Liver (tissue), 9 donors: Measurements from ENCODE around the gene NBPF1. TPM values are rescaled to one million over a fixed set of nuclear protein-coding genes. Genes with fewer than 3 reads are reported as not detected.
"Not testable (repeated sequence)": the region's sequence is repeated elsewhere in the genome, so short reads cannot be mapped to it uniquely, and the experiment has no call there.

Source experiments
- DNase-seq: peaks from one replicate; pipeline ENCODE4 v3.0.0-alpha.2; 2017; ENCODE audit warnings: low spot score
- H3K27ac ChIP-seq, 2 donors: one replicate each; pipeline ENCODE4 v1.7.0; 2013; ENCODE audit warnings: inconsistent platforms in 2 of 2, low read length in 2 of 2, control low read depth in 1 of 2, low read depth in 1 of 2, mild to moderate bottlenecking in 1 of 2
- H3K27me3 ChIP-seq, 4 donors: one replicate each; pipeline versions ENCODE4 v1.6.1 to v1.7.0; 2013; ENCODE audit warnings: low read length in 3 of 4, inconsistent platforms in 1 of 4, mild to moderate bottlenecking in 1 of 4, moderate library complexity in 1 of 4; ENCODE audit not compliant: control insufficient read depth in 4 of 4, insufficient read depth in 4 of 4
- H3K36me3 ChIP-seq, 4 donors: one replicate each; pipeline versions ENCODE4 v1.6.1 to v1.7.0; 2013; ENCODE audit warnings: low read length in 3 of 4, mild to moderate bottlenecking in 3 of 4, low read depth in 1 of 4, moderate library complexity in 1 of 4; ENCODE audit not compliant: control insufficient read depth in 4 of 4, insufficient read depth in 3 of 4
- H3K4me1 ChIP-seq, 4 donors: one replicate each; pipeline versions ENCODE4 v1.6.1 to v1.7.0; 2013; ENCODE audit warnings: low read length in 3 of 4, mild to moderate bottlenecking in 3 of 4, moderate library complexity in 1 of 4; ENCODE audit not compliant: control insufficient read depth in 4 of 4, insufficient read depth in 4 of 4
- H3K4me3 ChIP-seq, 3 donors: one replicate each; pipeline versions ENCODE4 v1.6.1 to v1.7.0; 2013; ENCODE audit warnings: low read length in 3 of 3, control low read depth in 1 of 3, low read depth in 1 of 3, mild to moderate bottlenecking in 1 of 3
- H3K9ac ChIP-seq, 2 donors: one replicate each; pipeline ENCODE4 v1.7.0; 2013; ENCODE audit warnings: low read length in 2 of 2, mild to moderate bottlenecking in 2 of 2, moderate library complexity in 2 of 2, control low read depth in 1 of 2, low read depth in 1 of 2
- H3K9me3 ChIP-seq, 4 donors: one replicate each; pipeline versions ENCODE4 v1.6.1 to v1.7.0; 2013; ENCODE audit warnings: low read length in 3 of 4; ENCODE audit not compliant: control insufficient read depth in 4 of 4
- WGBS: extraction: QIAGEN DNeasy Blood & Tissue Kit; methylation state at CpG from one replicate; pipeline ENCODE4 v1.1.7; 2013; 5-methylcytosine and 5-hydroxymethylcytosine counted together
- polyA plus RNA-seq, 2 donors: library from polyadenylated mRNA; stranded (reverse) in 1 of 2; unstranded in 1 of 2; fragments of 200-250 nt in 1 of 2; fragments of >200 nt in 1 of 2; fragmentation: Nextera tagmentation in 1 of 2; extraction: Ambion mirVana in 1 of 2; gene quantifications; one replicate each; pipeline versions ENCODE4 v1.2.1 to v1.2.3, GENCODE V29; 2013 to 2015
- total RNA-seq, 2 donors: library from RNA; depleted of rRNA; stranded (reverse); fragments of >200 nt; gene quantifications; one replicate each; pipeline ENCODE4 v1.2.3, GENCODE V29; 2014
- donor health status: healthy.
- donor health status: healthy.
- donor health status: healthy.
- donor health status: healthy.
- donor health status: healthy.

The NBPF1 gene
- total and polyA plus RNA-seq, 4 donors = 8.0 to 16.4 (median 10.8) TPM

GRCh38 chr1:16637941-16638778 lies 24.8 kb upstream of the NBPF1 start:
- Histone ChIP-seq H3K4me1 (peaks cover 4 to 29% (median 22%) of the 10 kb centered on the region in 4 donors), H3K36me3 (peaks cover 7 to 19% (median 14%) of the 10 kb centered on the region in 4 donors)
- H3K27me3 ChIP-seq, H3K9ac ChIP-seq, H3K9me3 ChIP-seq, H3K4me3 ChIP-seq, H3K27ac ChIP-seq, DNase-seq: not testable (repeated sequence)
- 90% methylated on average over 6 of the region's 6 CpGs for WGBS

- not testable (repeated sequence) for H3K9me3 ChIP-seq, H3K9ac ChIP-seq, DNase-seq, H3K27me3 ChIP-seq, H3K27ac ChIP-seq, H3K4me3 ChIP-seq
- 92% methylated on average over 10 of the region's 10 CpGs for WGBS
- peaks cover 17 to 33% (median 27%) of the 10 kb centered on the region in 4 donors for H3K36me3 ChIP-seq
- H3K4me1 ChIP-seq = peaks cover 0 to 15% (median 11%) of the 10 kb centered on the region in 4 donors
These were observed 23.3 kb upstream of the NBPF1 start for GRCh38 chr1:16636551-16637195.

GRCh38 chr1:16635959-16636358 lies 22.6 kb upstream of the NBPF1 start:
- WGBS = 97% methylated on average over 5 of the region's 5 CpGs
- not testable (repeated sequence) for H3K9ac ChIP-seq, H3K4me3 ChIP-seq, DNase-seq, H3K9me3 ChIP-seq, H3K27me3 ChIP-seq, H3K27ac ChIP-seq
- Histone ChIP-seq H3K4me1 (peaks cover 0 to 15% (median 11%) of the 10 kb centered on the region in 4 donors), H3K36me3 (peaks cover 21 to 40% (median 32%) of the 10 kb centered on the region in 4 donors)

- DNase-seq = peak; percentile 35
- not testable (repeated sequence) for H3K9ac ChIP-seq, H3K9me3 ChIP-seq, H3K27me3 ChIP-seq, H3K4me3 ChIP-seq, H3K27ac ChIP-seq, H3K4me1 ChIP-seq
- 96% methylated on average over 6 of the region's 6 CpGs for WGBS
- H3K36me3 ChIP-seq = peaks cover 39 to 60% (median 47%) of the 10 kb centered on the region in 4 donors
These were observed 20.3 kb upstream of the NBPF1 start for GRCh38 chr1:16633540-16634282.

GRCh38 chr1:16632044-16632850 lies 18.9 kb upstream of the NBPF1 start:
- H3K9me3 ChIP-seq, H3K27ac ChIP-seq, H3K4me1 ChIP-seq, H3K4me3 ChIP-seq, H3K9ac ChIP-seq, H3K27me3 ChIP-seq: not testable (repeated sequence)
- H3K36me3 ChIP-seq = peaks cover 45 to 68% (median 54%) of the 10 kb centered on the region in 4 donors
- DNase-seq = peak; percentile 31
- WGBS = 93% methylated on average over 14 of the region's 14 CpGs
